Left kidney (tissue), 2 donors: Measurements from ENCODE around the gene CHD3. TPM values are rescaled to one million over a fixed set of nuclear protein-coding genes. Genes with fewer than 3 reads are reported as not detected.
A peak's percentile ranks its signal among the peaks of the same experiment; 100 is the strongest.
"Not testable (repeated sequence)": the region's sequence is repeated elsewhere in the genome, so short reads cannot be mapped to it uniquely, and the experiment has no call there.

Source experiments
- DNase-seq: peaks from one replicate; pipeline ENCODE4 v3.0.0-alpha.2; 2013
- polyA plus RNA-seq: library from polyadenylated mRNA; unstranded; fragments of 120-200 nt; gene quantifications from one replicate; pipeline ENCODE4 v1.2.1, GENCODE V29; 2013; ENCODE audit not compliant: insufficient read length

Gene CHD3
- polyA plus RNA-seq, 1 donor: 195 TPM

DNA sequence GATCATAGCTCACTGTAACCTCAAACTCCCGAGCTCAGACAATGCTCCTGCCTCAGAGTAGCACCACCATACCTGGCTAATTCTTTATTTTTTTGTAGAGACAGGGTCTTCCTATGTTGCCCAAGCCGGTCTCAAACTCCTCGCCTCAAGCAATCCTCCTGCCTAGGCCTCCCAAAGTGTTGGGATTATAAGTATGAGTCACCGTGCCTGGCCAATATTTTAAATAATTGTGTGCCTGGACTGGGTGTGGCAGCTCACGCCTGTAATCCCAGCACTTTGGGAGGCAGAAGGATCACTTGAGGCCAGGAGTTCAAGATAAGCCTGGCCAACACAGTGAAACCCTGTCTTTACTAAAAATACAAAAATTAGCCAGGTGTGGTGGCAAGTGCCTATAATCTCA, 24.2 kb upstream of the CHD3 start:
- DNase-seq: not testable (repeated sequence)

GRCh38 chr17:7864995-7865650, 23.5 kb upstream of the CHD3 start:
- DNase-seq: no peak

GRCh38 chr17:7867881-7868329, 20.7 kb upstream of the CHD3 start:
- no peak for DNase-seq

GRCh38 chr17:7873051-7873450, 15.5 kb upstream of the CHD3 start:
- no peak for DNase-seq

GRCh38 chr17:7875804-7876370, 12.7 kb upstream of the CHD3 start:
- no peak for DNase-seq

DNA sequence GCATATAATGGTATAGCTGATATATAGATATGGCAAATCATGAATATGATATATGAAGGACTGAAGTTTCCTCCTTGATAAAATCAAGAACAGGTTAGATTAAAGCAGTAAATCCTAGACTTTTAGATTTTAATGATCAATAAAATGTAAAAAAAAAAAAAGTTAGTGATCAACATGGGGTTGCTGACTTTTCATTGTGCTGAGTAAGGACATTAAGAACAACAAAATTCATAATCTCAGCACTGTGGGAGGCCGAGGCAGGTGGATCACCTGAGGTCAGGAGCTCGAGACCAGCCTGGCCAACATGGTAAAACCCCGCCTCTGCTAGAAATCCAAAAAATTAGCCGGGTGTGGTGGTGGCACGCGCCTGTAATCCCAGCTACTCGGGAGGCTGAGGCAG, 10.4 kb upstream of the CHD3 start:
- no peak for DNase-seq

GRCh38 chr17:7880076-7880868, 8.3 kb upstream of the CHD3 start:
- DNase-seq: no peak

GRCh38 chr17:7881276-7882054, 7.1 kb upstream of the CHD3 start:
- DNase-seq: no peak

DNA sequence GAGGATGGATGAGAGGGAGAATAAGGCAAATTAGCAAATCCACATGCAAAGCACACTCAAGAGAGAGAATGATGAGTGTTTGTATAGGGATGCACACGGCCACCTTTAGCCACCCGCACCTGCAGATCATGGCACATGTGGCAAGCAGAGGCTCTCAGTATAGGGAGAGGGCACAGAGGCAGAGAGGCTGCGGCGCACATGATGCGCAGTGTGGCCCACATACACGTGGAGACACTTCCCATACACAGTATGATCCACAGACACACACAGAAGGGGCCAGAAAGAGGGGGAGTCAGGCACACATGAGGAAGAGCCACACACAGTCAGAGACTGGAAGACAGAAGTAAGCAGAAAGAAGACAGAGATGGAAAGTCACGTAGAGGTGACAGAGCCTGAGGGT, 6.5 kb upstream of the CHD3 start:
- no peak for DNase-seq

GRCh38 chr17:7882629-7883028, 6.0 kb upstream of the CHD3 start:
- no peak for DNase-seq

GRCh38 chr17:7883781-7884386, 4.7 kb upstream of the CHD3 start:
- peak; percentile 50 for DNase-seq

DNA sequence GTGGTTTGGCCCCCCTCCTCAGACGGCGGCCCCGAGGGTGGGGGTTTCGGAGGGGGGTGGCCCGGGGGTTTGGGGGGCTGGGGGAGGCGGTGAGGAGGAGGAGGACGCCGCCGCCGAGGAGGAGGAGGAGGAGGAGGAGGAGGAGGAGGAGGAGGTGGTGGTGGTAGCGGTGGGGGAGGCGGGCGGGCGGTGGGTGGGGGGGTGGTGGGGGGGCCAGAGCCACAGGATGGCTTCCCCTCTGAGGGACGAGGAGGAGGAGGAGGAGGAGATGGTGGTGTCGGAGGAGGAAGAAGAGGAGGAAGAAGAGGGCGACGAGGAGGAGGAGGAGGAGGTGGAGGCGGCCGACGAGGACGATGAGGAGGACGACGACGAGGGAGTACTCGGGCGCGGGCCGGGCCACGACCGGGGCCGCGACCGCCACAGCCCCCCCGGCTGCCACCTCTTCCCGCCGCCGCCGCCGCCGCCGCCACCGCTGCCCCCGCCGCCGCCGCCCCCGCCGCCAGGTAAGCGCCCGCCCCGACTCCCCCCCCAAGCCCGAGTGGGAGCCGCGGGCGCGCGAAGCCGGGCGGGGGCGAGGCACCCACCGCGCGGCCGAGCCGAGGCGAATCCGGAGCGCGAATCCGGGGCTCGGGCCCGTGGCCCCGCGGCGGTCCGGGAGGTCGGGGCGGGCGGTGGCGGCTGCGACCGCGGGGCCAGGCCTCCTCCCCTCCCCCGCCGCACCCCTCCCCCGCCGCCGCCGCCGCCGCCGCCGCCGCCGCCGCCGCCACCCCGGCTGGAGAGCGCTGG, 3.8 kb upstream of the CHD3 start:
- no peak for DNase-seq

GRCh38 chr17:7885367-7886226, 3.0 kb upstream of the CHD3 start:
- peak; percentile 80 for DNase-seq

DNA sequence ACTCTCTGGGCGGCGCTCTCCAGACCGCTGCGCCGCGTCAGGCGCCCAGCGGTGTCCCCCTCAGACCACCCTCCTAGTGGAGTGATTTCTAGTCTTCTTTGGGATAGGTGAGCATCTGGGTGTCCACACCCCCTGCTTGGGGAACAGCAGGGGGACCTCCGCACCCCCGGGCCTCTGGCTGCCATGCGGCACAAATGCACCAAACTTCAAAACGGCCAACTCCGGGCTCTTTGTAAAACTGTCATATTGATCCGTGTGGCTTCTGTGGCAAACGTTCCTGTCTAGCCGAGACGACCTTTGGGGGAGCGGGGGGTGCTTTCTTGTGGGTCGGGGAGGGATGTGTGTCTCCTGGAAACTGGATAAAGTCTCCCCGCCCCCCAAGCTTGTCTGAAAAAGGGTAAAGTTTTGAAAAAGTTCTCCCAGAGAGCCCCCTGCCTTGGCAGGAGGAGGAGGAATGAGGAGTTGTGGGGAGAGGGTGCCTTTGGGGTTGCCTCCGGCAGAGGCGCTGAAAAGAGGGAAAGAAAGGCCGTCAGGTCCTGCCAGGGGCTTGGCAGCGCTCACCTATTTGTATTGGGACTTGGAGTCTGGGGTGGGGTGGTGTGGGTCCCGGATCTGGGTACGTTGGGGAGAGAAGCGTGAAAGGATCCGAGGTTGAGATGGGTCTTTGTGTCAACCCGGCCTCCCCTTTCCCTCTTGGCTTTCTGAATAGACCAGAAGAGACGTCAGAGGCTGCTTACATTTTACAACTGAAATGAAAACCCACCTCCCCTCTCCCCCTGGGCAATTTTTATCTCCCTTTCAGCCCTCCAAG, 2.2 kb upstream of the CHD3 start:
- DNase-seq: peak; percentile 40

- DNase-seq: peak; percentile 35
Measured at GRCh38 chr17:7887038-7887481, 1.5 kb upstream of the CHD3 start.

GRCh38 chr17:7887482-7888183, 956 bp upstream of the CHD3 start:
- DNase-seq: peak; percentile 96

DNA sequence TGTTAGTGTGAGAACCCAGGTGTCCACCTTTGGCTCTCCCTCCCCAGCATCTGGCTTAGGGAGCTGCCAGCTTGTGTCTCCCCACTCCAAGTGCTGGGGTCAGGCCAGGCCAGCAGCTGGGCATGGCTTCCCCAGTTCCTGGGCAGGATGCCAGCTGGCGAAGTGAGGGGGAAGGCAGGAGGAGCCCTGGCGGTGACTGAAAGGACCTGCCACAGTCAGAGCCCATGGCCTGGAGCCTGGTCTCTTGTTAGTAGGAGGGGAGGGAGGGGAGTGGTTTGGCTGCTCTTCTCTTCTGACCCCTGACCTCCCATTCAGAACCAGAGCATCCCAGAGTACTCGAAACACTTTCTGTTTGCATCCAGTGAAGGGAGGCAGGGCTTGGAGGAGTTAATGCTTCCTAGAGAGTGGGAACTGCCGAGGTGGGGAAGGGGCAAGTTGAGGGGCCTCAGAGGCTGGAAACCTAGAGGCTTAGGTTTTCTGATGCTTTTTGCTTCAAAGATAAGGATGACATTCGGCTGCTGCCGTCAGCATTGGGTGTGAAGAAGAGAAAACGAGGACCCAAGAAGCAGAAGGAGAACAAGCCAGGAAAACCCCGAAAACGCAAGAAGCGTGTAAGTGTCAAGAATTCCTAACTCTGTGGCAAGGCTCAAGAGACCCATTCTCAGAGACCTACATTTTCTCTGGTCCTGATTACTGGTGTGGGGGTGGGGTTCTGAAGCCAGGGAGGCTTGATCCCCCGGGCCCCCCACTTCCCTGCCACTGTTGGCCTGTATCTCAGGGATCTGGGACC, 772 bp downstream of the CHD3 start:
- DNase-seq: peak; percentile 84
